ENCODE measurements around the gene SYTL3. TPM values are rescaled to one million over a fixed set of nuclear protein-coding genes. Genes with fewer than 3 reads are reported as not detected.
A peak's percentile ranks its signal among the peaks of the same experiment; 100 is the strongest.
"Not testable (repeated sequence)": the region's sequence is repeated elsewhere in the genome, so short reads cannot be mapped to it uniquely, and the experiment has no call there.

The SYTL3 gene
- total and polyA plus RNA-seq, 7 donors, result 1.7 to 17.3 (median 4.1) TPM

- Histone ChIP-seq H3K27me3 (ENCODE audit: insufficient read depth in 3 of 3, low read length in 2 of 3) (no peaks in the 10 kb centered on the region), H3K4me3 (no peak overlapping the region), H3K9me3 (no peaks in the 10 kb centered on the region), H3K27ac (no peak overlapping the region), H3K4me1 (no peaks in the 10 kb centered on the region), H3K36me3 (ENCODE audit: insufficient read depth in 1 of 2, low read depth in 1 of 2) (peaks cover under 1 to 52% of the 10 kb centered on the region in 2 donors)
- peak; percentile 73 for TF ChIP-seq CTCF (IDR thresholded peaks at IDR 0.05)
- no peak for DNase-seq
- 49 to 51% (median 50%) methylated on average over 13 of the region's 13 CpGs for WGBS, 3 donors
- peak; percentile 68 to 77 (median 74) for ATAC-seq
- intact Hi-C loops (cut with DNase I), result loop anchor here (2.0 to 5.0 kb wide), 2 partner anchors 383 to 385 kb away; no protein-coding TSS in a partner anchor
Measured at GRCh38 chr6:158605266-158605878, 44.5 kb upstream of the SYTL3 start.

DNA sequence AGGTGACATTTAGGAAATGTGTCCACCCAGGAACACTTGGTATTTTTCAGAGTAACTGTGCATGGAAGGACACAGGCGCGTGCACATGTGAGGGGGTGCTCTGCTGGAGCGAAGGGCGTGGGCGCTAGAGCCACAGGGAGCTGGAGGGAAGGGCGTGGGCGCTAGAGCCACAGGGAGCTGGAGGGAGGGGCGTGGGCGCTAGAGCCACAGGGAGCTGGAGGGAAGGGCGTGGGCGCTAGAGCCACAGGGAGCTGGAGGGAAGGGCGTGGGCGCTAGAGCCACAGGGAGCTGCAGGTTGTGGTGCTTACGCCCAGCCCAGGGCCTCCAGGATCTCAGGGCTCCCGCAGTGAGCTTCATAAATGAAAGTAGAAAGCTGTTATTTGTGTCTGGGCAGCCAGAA, 43.8 kb upstream of the SYTL3 start:
- H3K36me3 ChIP-seq (ENCODE audit: insufficient read depth in 1 of 2, low read depth in 1 of 2), result peaks cover 5 to 59% of the 10 kb centered on the region in 2 donors

DNA sequence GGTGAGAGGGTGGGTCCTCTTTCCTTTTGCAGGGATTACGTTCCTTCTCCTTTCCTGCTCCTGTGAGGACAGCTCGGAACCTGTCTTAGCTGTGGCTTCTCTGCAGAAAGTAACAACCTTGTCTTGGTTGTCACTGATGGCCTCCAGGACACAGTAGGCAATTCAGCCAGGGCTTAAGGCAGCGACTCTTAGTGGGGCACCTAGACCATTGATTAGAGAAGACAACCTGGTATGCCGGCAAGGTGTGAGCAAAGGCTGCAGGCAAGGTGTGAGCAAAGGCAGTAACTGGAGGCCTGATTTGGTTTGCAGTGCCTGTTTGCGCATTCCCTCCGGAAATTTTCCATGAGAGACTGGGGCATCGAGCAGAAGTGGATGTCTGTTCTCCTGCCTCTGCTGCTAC, 42.9 kb upstream of the SYTL3 start:
- H3K27me3 ChIP-seq (ENCODE audit: insufficient read depth in 3 of 3, low read length in 2 of 3), result no peaks in the 10 kb centered on the region
- H3K36me3 ChIP-seq (ENCODE audit: insufficient read depth in 1 of 2, low read depth in 1 of 2), result peaks cover 14 to 68% of the 10 kb centered on the region in 2 donors
- no peak overlapping the region for H3K4me3 ChIP-seq
- no peak for TF ChIP-seq CTCF (IDR thresholded peaks at IDR 0.05)
- H3K27ac ChIP-seq, result no peak overlapping the region
- WGBS, 3 donors, result 96 to 98% (median 98%) methylated on average over 7 of the region's 7 CpGs
- H3K9me3 ChIP-seq, result no peaks in the 10 kb centered on the region
- H3K4me1 ChIP-seq, result no peaks in the 10 kb centered on the region
- no peak for DNase-seq
- ATAC-seq, result no peak
- intact Hi-C loops (cut with DNase I), result loop anchor here in 1 of 2 donors (5.0 kb wide), 1 partner anchor 385 kb away; no protein-coding TSS in a partner anchor

More for the DNA sequence above, 43.8 kb upstream of the SYTL3 start:
- ATAC-seq; H3K4me1 ChIP-seq; H3K27ac ChIP-seq; H3K4me3 ChIP-seq; H3K27me3 ChIP-seq (ENCODE audit: insufficient read depth in 3 of 3, low read length in 2 of 3); DNase-seq; H3K9me3 ChIP-seq: not testable (repeated sequence)
- intact Hi-C loops (cut with DNase I), result loop anchor here in 1 of 2 donors (5.0 kb wide), 1 partner anchor 384 kb away; no protein-coding TSS in a partner anchor
- WGBS, 3 donors, result 84 to 98% (median 87%) methylated on average over 15 of the region's 15 CpGs

DNA sequence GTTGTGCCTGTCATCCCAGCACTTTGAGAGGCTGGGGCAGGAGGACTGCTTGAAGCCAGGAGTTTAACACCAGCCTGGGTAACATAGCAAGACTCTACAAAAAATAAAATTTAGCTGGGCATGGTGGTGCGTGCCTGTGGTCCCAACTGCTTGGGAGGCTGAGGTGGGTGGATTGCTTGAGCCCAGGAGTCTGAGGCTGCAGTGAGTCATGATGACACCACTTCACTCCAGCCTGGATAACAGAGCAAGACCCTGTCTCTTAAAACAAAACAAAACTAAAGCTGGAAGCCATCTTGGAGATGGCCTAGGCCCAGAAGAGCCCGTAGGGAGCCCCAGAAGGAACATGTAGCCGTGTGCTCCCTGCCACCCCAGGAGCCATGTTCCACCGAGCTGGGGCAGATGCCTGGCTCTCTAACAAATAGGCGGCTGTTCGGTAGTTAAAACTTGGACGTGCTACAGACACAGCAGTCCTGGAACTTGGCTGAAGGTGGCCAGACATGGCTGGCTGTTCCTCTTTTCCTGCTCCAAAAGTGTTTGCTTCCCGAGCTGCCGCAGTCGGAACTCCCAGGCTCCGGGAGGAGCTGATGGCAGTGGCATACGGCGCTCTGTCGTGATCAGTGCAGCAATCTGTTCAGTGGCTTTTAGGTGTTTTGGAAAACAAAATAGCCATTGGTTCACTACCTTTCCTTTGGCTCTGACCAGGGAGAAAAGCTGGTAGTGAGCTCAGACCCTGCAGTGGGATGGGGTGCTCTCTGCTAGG, 42.3 kb upstream of the SYTL3 start:
- WGBS, 3 donors, result 41 to 57% (median 47%) methylated on average over 14 of the region's 14 CpGs
- H3K4me3 ChIP-seq, result no peak overlapping the region
- ATAC-seq (peak in 3 of 4 donors; percentile 28 to 51 (median 33)), DNase-seq (no peak)
- no peaks in the 10 kb centered on the region for H3K4me1 ChIP-seq
- no peak for TF ChIP-seq CTCF (IDR thresholded peaks at IDR 0.05)
- H3K36me3 ChIP-seq (ENCODE audit: insufficient read depth in 1 of 2, low read depth in 1 of 2), result peaks cover 14 to 67% of the 10 kb centered on the region in 2 donors
- H3K27ac ChIP-seq, result no peak overlapping the region
- H3K9me3 ChIP-seq, result no peaks in the 10 kb centered on the region
- intact Hi-C loops (cut with DNase I), result loop anchor here in 1 of 2 donors (5.0 kb wide), 1 partner anchor 385 kb away; no protein-coding TSS in a partner anchor
- H3K27me3 ChIP-seq (ENCODE audit: insufficient read depth in 3 of 3, low read length in 2 of 3), result no peaks in the 10 kb centered on the region

DNA sequence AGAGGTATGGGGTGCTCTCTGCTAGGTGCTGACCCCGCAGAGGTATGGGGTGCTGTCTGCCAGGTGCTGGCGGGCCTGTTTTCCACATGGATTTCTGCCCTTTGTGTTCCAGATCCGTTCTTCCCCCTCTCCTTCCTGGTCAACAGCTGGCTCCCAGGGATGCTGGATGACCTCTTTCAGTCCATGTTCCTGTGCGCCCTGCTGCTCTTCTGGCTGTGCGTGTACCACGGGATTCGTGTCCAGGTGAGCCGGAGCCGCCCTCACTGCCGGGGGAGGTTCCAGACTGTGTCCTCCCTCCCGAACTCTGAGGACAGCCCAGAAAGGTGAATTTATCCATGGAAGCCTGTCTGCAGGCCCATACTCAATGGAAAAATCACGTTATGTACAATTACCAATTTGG, 41.6 kb upstream of the SYTL3 start:
- H3K4me3 ChIP-seq, result no peak overlapping the region
- ATAC-seq (no peak), DNase-seq (no peak)
- intact Hi-C loops (cut with DNase I), result loop anchor here in 1 of 2 donors (5.0 kb wide), 1 partner anchor 386 kb away; no protein-coding TSS in a partner anchor
- no peaks in the 10 kb centered on the region for H3K9me3 ChIP-seq
- no peak overlapping the region for H3K27ac ChIP-seq
- no peak for TF ChIP-seq CTCF (IDR thresholded peaks at IDR 0.05)
- H3K36me3 ChIP-seq (ENCODE audit: insufficient read depth in 1 of 2, low read depth in 1 of 2), result peaks cover 14 to 60% of the 10 kb centered on the region in 2 donors
- no peaks in the 10 kb centered on the region for H3K4me1 ChIP-seq
- 88 to 94% (median 92%) methylated on average over 12 of the region's 12 CpGs for WGBS, 3 donors
- H3K27me3 ChIP-seq (ENCODE audit: insufficient read depth in 3 of 3, low read length in 2 of 3), result no peaks in the 10 kb centered on the region

All from psoas muscle (tissue), 8 donors.